K562 treated with DMSO at 1 percent for 24 hours (cell line): ENCODE measurements around the gene VHLL. TPM values are rescaled to one million over a fixed set of nuclear protein-coding genes. Genes with fewer than 3 reads are reported as not detected.

Experiments used
- total RNA-seq: library from RNA; unstranded; fragments of 300-600 nt; gene quantifications from 2 replicates; pipeline ENCODE4 v1.2.3, GENCODE V29; 2022; ENCODE audit warnings: low read depth; ENCODE audit not compliant: insufficient read depth

The VHLL gene
- total RNA-seq = not detected in 2 replicates

DNA sequence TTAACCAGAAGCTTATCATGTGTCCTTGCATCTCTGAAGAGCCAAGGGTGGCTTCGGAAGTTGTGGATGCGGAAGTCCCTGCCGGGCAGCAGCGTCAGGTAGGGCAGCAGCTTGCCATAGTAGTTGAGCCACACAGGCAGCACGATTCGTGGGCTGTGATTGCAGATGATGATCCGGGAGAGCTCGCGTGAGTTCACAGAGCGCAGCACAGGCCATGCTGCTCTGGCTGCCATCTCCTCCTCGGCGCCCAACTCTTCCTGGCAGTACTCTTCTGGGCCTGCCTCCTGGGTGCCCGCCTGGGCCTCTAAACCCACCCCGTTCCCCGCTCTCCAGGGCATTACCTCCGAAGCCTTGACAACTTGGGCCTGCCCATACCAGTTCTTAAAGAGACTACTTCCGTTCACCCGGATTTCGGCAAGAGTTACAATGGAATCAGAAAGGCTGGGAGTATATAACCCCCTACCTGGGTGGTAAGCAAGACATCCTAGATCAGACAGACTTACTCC lies at the start of gene VHLL:
TSS of gene VHLL (minus strand) at position 456 of the 506 bp plus-strand sequence. CDS start at position 338, 118 bp downstream.

DNA sequence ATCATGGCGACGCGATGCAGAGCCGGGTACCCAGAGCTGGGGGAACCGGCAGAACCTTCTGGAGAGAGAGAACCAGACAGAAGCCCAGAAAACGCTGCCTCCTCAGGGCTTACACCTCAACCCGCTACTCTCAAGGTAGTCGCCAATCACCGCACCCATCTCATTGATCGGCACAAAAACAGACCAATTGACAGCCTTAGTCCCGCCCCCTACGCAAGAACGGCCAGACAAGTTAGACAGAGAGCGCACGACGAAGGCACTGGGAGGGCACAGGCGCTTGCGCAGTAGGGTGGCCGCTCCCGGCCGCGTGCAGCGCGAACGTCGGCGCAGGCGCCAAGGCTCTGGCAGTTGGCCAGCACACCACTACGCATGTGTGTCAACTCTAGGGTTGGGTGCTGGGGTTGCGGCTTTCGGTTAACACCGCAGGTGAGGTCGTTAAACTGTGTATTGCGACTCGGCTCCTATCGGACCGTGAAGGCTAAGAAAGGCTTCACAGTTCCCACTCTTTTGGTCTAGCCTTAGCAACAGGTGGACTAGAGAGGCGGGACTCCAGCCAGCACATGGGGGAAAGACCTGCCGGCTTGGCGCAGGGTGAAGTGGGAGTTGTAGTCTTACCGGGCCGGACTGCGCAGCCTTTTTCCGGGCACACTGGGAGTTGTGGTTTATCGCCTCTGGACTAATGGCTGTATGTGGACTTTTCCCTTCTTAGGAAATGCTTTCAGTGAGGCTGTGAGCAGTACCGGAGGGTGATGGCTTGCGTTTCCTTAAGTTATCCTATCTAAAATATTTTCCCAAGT lies 39.3 kb upstream of the VHLL start, which contains the start of the genes CCT3 and TSACC:
TSS of gene CCT3 (minus strand) at position 113 of the 797 bp plus-strand sequence. CDS start at position 5, 108 bp downstream.
TSS of gene TSACC (plus strand) at position 347 of the 797 bp plus-strand sequence. CDS start 1,232 bp downstream, outside the sequence.

DNA sequence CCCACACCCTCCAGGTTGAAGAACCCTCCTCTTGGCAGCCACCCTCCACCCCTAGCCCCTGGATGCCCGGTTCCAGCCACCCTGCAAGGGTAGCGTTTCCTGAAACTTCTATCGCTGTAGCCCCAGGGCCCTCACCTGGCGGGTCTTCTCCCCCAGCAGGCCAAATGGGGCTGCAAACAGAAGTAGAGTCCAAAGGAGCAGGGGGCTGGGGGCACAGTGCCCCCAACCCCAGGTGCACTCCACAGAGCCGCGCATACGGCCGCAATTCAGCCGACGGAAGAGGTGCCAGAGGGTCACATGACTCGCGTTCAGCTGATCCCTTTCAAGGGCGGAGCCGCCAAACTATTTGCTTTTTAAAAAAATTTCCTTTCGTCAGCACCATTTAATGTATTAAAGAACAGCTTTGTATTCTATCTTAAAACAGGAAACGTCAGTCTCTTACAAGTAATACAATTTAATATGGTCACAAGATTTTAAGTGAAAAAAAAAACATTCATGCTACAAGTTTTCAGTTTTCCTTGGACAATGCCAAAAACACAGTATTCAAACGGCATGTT lies 3.6 kb downstream of the VHLL start, which contains the start of gene GLMP:
TSS of gene GLMP (minus strand) at position 289 of the 557 bp plus-strand sequence. CDS start at position 255, 34 bp downstream.

DNA sequence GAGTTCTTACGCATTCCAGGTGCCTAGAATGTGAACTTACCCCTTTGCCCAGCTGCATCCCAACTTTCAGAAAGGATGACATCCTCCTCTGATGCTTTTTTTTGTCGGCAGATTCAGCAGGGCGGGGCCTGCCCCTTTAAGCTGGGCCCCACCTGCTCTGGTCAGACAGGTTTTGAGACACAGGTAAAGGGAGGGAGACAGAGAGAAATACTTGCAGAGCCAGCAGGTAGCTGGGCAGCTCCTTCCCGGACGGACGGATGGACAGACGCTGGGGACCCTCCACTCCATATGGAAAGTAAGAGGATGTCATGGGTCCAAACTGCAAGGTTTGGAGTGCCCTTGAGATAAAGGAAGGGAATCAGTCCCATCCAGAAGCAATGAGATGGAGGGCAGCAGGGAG lies 15.0 kb downstream of the VHLL start, which contains the start of gene TMEM79:
TSS of gene TMEM79 (plus strand) at position 214 of the 400 bp plus-strand sequence. CDS start 902 bp downstream, outside the sequence.

DNA sequence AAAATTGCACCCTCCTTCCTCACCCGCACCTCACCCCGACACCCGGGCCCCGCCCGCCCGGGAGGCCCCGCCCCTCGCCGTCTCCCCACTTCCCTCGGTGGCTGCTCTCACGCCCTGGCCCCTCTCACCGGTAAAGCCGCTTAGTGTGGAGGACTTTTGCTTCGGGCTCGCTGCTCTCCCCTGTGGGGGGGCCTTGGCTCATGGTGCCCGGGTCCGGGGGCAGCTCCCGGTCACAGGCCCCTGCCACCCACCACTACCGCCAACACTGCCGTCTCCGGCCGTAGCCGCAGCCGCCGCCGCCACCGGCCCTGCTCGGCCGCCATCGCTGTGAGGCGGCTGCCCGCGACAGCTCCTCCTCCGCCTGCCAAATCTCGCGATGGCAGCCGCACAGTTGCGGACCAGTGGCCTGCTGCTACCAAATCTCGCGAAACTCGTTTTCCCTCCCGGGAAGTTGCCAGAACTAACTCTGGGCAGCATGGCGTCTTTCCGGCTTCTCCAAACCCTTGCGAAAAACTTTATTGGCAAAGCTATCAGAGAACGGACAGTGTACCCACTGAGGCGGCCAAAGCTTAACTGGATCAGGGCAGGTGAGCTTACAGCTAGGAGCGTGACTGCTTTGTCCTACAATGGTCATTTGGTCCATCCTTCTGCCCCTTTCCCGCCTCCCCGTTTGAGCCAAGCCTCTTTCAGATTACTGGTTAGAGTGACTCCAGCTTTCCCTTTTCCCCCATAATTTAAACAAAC lies 16.5 kb downstream of the VHLL start, which contains the start of gene SMG5:
TSS of gene SMG5 (minus strand) at position 347 of the 744 bp plus-strand sequence. CDS start at position 202, 145 bp downstream.

Other genes starting within 250 kb of the VHLL start
- 50.3 and 55.1 TPM in 2 replicates for gene UBQLN4, start 245.5 kb downstream of the VHLL start, total RNA-seq
- 99.4 and 118 TPM in 2 replicates for gene LAMTOR2, start 244.5 kb downstream of the VHLL start, total RNA-seq
- 1.3 TPM in 1 of 2 replicates, not detected in the other for gene RAB25, start 238.1 kb downstream of the VHLL start, total RNA-seq
- 2.8 and 5.1 TPM in 2 replicates for gene MEX3A, start 216.8 kb downstream of the VHLL start, total RNA-seq
- 358 and 396 TPM in 2 replicates for gene LMNA, start 184.6 kb downstream of the VHLL start, total RNA-seq
- 0.74 and 0.78 TPM in 2 replicates for gene SEMA4A, start 145.7 kb downstream of the VHLL start, total RNA-seq
- gene SLC25A44, start 105.2 kb downstream of the VHLL start, total RNA-seq = 13.2 and 26.6 TPM in 2 replicates
- gene PMF1, start 86.3 kb downstream of the VHLL start, total RNA-seq = 103 and 109 TPM in 2 replicates
- 1.1 TPM in 1 of 2 replicates, not detected in the other for gene BGLAP, start 57.1 kb downstream of the VHLL start, total RNA-seq
- 3.2 and 4.4 TPM in 2 replicates for gene PAQR6, start 51.3 kb downstream of the VHLL start, total RNA-seq
- 63.6 and 66.7 TPM in 2 replicates for gene SMG5, start 16.5 kb downstream of the VHLL start, total RNA-seq
- gene TMEM79, start 15.0 kb downstream of the VHLL start, total RNA-seq = 6.7 and 8.4 TPM in 2 replicates
- gene GLMP, start 3.6 kb downstream of the VHLL start, total RNA-seq = 33.6 and 40.0 TPM in 2 replicates
- 299 and 322 TPM in 2 replicates for gene CCT3, start 39.0 kb upstream of the VHLL start, total RNA-seq
- 2.1 TPM in 1 of 2 replicates, not detected in the other for gene TSACC, start 39.2 kb upstream of the VHLL start, total RNA-seq
- gene RHBG, start 69.9 kb upstream of the VHLL start, total RNA-seq = not detected in 2 replicates
- 12.9 and 13.0 TPM in 2 replicates for gene MEF2D, start 201.5 kb upstream of the VHLL start, total RNA-seq